HG03575 (cell line): ENCODE measurements around the gene ACTRT3.
"Not testable (repeated sequence)": the region's sequence is repeated elsewhere in the genome, so short reads cannot be mapped to it uniquely, and the experiment has no call there.

Source experiments
- ATAC-seq: cut with Tn5 transposase; IDR thresholded peaks from one replicate; pipeline ENCODE4 v1.9.1; 2021; ENCODE audit not compliant: unreplicated experiment, insufficient number of reproducible peaks, low FRiP score; ENCODE audit errors: extremely low read depth

Gene ACTRT3

DNA sequence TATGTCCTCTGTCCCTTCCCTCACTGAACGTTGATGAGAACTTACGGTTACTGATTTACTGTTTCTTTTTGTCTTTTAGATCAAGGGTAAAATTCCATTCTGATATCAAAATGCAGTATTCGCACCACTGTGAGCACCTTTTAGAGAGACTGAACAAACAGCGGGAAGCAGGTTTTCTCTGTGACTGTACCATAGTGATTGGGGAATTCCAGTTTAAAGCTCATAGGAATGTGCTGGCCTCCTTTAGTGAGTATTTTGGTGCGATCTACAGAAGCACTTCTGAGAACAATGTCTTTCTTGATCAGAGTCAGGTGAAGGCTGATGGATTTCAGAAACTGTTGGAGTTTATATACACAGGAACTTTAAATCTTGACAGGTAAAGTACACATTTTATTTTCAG, 4.8 kb upstream of the ACTRT3 start:
- ATAC-seq: no peak

DNA sequence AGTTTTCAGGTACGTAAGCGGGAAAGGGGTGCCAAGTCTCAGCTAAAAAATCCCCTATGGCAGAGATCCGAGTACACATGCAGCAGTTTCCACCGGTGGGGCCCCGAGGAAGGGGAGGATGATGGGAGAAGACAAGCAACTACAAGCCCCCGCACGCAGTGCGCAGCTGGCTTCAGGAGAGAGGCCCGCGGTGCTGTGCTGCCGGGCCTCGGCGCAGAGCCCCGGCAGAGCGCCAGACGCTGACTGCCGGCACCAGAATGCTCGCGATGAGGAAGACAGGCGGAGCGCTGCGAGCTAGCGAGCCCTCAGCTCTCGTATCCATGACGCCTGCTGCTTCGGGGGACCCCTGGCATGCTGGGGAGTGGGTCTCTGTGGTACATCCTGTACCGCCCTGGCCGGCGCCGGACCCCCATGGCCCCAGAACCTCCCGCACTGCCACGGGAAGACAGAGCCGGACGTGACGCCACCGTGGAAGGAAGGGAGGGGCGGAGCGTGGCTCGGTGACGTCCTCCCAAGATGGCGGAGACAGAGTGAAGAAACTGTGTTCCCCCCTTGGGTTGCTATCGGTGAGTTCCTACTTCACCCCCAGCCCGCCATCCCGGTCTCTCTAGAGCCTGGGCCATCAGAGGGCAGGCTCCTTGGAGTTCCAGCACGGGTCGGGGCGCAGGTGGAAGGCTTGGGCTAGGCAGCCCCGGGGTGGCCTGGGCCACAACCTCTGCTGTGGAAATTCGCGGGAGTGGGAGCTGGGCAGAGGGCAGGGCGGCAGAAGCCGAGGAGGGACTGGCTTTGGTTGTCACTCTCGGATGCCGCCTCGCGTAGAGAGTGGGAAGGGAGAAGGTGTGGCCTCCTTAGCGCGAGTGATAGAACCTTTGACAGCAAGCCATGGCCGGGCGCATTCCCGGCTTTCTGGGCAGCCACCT, 3.8 kb upstream of the ACTRT3 start, which contains the start of gene MYNN:
Gene MYNN, plus strand, starts transcription at position 500 of the 920 bp plus-strand sequence. CDS start 900 bp downstream, outside the sequence.
- peak; percentile 65 for ATAC-seq

DNA sequence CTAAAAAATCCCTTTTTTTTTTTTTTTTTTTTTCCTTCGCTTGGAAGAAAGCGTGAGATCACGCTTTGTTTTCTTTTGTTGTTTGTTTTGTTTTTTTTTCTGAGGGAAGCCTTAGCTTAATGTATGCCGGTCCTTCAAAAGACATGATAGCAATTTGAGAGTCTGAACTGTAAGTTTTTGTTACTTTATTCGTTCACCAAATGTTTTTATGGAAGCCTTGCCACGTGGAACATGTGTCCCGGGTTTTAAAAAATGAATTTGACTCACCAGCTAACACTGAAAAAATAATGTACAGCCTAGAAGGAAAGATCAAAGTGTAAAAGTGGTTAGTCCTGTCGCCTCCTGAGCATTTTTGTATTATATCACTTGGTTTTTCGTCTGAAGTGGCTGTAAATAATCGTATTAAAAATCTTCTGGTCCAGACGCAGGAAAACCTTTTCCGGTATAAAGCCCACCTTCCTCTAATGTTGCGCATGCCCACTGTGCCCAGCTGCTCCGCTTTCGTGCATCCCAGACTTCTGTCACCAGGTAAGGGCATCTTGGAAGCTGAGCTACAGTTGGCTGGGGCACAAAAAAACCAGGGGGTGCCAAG, 3.0 kb upstream of the ACTRT3 start:
- peak; percentile 3 for ATAC-seq

DNA sequence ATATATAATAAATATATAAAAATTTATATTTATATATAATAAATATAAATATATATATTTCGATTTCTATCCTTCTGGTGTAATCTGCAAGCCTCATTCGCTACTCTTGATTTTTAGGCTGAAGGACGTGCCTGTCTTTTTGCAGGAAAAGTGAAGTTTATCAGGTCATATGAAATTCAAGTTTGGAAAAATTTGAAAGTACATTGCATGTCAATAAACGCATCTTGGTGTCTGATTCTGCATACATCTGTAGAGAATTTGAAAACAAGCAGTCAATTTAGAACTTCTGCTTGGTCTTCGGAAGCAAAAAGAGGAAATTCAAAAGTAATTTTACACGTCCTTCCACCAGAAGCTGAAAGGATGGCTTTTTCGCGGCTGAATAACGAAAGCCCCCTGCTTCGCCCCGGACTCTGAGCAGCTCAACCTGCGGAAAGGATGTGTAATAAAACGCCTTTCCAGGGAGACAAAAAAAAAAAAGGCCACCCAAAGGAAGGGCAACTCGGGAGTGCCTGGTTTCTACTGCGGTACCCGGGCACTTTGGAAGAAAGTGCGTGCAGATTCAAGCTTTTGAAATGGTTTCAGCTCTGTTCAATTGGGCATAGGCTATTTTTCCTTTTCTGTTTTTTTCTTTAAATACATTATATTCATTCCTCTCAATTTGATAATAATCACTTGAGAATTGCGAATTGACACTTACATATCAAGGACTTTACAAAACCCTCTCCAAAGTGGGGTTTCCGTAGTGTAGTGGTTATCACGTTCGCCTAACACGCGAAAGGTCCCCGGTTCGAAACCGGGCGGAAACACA, 2.3 kb upstream of the ACTRT3 start:
- no peak for ATAC-seq

DNA sequence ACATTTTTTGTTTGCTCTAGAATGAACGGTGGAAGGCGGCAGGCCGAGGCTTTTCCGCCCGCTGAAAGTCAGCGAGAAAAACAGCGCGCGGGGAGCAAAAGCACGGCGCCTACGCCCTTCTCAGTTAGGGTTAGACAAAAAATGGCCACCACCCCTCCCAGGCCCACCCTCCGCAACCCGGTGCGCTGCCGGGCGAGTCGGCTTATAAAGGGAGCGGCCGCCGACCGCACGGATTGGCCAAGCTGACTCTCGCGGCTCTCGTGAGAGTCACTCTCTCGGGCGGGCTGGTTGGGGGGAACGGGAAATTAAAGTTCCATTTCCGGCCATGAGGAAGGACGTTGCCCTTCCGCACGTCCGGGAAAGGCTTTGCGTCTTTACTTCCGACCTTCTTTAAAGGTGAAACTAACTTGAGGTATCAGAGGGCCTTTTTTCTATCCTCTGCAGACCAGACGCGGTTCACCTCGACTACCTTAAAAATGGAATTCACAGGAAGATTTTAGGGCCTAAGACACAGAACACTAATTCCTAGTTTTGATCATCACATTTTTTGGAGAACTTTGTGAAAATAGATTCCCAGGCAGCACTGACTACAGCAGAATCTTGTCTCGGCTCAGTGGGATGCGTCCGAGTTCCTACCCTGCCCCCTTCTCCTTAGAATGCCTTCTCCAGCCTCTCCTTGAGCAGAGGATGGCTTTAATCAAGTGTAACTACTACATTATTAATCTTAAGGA, 4.3 kb downstream of the ACTRT3 start, which contains the start of gene TERC:
Gene TERC, minus strand, starts transcription at position 179 of the 731 bp plus-strand sequence.
- peak; percentile 26 for ATAC-seq

DNA sequence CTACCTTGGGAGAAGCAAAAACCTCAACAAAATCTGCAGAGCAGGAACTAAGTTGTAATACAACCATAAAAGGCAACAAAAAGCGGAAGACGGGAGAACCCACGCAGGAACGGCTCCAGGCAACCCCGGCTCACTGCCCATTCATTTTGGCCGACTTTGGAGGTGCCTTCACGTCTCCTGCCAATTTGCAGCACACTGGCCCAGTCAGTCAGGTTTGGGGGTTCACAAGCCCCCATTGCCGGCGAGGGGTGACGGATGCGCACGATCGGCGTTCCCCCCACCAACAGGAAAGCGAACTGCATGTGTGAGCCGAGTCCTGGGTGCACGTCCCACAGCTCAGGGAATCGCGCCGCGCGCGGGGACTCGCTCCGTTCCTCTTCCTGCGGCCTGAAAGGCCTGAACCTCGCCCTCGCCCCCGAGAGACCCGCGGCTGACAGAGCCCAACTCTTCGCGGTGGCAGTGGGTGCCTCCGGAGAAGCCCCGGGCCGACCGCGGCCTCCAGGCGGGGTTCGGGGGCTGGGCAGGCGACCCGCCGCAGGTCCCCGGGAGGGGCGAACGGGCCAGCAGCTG, 5.0 kb downstream of the ACTRT3 start:
- ATAC-seq: no peak

DNA sequence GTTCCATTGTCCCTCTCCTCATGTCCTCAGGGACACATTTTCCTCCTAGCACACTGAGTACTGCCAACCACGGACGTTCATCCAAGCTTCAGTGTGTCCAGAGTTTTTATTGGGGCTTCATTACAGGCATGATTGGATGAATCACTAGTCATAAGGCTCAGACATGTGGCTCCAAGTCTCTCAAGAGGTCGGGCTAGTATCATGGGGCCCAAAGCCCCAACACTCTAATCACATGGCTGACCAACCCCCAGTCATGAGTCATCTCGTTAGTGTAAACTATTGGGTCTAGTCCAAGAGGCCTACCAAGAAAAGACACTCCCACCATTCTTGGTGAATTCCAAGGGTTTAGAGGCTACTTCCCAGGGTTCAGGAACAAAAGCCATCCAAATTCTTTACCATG, 8.9 kb downstream of the ACTRT3 start:
- ATAC-seq: no peak

DNA sequence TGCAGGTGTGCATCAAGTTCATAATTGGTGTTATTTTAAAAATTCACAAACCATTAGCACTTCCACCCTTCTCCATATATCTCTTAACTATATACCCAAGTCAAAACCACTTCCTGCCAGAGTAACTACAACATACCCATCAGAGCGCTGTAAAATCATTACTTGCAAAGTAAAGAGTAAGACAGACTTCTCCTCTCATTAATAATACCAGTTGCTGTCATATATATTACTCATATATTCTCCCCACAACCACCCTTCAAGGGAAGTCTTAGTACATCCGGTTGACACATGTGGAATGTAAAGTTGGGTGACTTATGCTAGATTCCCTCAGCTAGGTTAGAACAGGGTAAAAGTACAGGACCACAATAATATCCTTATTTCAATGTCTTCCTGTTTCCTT, 10.1 kb downstream of the ACTRT3 start:
- ATAC-seq: no peak

DNA sequence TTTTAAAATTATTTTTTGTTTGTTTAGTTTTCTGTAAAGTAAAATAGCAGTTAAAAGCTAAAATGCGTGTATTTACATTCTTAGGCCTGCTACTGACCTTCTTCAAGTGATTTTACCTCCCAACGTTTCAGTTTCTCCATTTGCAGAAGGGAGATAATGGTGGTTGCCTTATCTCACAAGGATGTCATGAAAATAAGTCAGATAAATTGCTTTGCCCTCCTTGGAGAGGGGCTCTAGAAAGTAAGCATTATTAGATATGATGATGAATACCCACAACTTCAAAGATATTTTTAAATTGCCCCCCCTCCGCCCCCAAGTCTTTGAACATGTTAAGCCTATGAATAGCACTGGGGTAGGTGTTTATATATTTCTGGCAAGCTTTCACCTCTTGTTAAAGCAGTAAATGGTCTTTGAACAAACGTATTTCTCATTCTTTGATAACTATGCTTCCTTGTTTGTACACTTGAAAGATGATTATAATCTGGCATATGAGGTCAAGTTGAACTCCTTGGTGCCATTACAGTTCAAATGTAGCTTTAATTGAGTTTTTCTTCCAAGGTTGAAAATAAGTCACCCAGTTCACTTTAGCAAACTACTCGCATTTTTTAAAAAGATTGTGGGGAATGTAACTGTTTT, 10.9 kb downstream of the ACTRT3 start:
- ATAC-seq: no peak

DNA sequence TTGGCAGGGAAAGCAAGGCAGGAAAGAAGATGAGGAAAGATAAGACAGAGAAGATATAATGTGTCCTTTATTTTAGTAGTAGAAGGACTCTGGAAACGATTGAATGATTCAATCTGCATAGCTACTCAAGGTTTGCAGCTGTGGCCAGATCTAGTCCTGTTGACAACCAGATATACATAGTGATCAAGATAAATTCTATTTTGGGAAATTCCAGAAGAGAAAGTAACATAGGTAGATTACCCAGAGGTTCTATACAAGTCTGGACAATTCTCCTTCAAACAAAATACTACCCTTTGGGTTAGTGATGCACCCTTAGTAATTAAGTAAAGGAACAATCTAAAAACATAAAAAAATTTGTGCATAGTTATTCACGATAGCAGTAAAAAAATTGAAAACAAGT, 13.9 kb downstream of the ACTRT3 start:
- ATAC-seq: no peak

DNA sequence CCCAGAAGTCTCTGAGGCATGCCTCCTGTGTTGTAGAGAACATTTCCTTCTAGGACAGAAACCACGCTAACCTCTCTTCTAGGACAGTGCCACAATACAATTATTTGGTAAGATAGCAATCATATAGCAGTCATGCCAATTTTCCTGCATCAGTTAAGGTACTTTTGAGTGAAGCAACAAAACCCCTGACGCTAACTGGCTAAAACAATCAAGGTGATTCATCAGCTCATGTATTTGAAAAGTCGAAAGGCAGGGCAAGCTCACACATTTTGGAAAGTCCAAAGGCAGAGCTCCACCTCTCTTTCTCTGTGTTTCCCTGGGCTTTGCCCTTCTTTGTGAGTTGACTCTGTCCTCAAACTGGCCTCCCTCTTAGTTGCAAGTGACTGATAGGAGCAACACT, 14.7 kb downstream of the ACTRT3 start:
- ATAC-seq: no peak

DNA sequence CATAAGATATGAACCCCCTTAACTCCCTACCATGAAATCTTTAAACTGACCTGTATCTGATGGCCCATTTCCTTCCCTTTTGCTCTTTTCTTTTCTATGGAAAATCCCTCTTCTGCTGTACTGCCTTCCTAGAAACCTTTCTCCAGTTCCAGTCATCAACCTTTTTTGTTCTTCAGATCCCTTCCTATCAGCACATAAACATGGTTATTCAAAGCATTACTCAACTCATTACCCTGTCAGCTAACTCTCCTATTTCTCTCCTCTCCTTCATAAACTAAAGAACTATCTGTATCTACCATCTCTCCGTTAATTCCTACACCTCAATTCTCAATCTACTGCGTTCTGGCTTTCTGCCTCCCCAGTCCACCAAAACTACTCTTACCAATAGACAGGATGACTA, 17.5 kb downstream of the ACTRT3 start:
- no peak for ATAC-seq

DNA sequence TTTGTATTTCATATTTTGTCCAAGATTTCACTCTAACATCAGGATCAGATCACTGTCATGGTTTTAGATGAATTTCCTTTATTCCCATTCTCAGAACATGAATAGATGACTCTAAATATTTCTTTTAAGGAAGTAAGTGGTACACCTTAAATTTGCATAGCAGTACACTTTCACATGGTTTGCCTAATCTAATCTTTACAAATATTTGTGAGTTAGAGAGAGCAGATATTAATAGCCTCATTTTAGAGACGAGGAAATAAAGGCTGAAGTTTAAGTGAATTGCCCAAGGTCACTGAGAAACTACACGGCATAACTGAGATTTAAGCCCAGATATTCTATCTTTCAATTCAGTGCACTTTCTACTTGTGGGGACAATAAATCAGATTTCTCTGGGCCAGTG, 18.7 kb downstream of the ACTRT3 start:
- no peak for ATAC-seq

DNA sequence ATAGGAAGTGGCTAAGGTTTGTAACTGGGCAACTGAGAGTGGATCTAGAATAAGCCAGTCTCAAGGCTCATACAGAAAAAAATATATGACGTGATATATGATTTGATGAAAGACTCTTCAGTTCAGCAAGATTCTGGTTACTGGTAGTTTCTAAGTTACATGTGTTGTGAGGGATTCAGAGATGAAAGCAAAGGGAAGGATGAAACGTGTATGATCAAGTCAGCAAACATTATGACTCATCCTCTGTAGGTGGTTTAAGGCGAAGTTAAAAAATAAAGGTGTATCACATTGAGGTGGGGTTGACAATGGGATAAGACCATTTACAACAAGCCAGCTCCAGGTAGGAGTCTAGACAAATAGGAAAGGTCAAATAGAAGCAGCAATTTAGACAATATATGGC, 20.7 kb downstream of the ACTRT3 start:
- no peak for ATAC-seq

DNA sequence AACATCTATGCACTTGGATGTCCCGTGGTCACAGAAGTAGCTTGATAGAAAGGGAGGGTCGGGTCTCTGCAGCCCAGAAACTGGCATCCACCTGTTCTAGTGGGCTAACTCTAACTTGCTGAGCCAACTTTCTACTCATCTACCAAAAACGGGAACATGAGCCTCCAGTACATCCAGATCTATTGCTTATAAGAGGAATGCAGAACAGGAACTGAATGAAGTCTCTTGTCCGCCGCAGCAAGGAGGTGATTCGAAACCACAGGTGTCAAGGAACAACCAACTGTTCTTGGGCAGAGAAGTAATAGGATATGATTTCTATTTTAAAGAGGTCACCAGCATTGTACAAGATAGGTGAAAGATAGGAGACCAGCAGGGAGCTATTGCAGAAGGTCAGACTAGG, 22.4 kb downstream of the ACTRT3 start:
- no peak for ATAC-seq

DNA sequence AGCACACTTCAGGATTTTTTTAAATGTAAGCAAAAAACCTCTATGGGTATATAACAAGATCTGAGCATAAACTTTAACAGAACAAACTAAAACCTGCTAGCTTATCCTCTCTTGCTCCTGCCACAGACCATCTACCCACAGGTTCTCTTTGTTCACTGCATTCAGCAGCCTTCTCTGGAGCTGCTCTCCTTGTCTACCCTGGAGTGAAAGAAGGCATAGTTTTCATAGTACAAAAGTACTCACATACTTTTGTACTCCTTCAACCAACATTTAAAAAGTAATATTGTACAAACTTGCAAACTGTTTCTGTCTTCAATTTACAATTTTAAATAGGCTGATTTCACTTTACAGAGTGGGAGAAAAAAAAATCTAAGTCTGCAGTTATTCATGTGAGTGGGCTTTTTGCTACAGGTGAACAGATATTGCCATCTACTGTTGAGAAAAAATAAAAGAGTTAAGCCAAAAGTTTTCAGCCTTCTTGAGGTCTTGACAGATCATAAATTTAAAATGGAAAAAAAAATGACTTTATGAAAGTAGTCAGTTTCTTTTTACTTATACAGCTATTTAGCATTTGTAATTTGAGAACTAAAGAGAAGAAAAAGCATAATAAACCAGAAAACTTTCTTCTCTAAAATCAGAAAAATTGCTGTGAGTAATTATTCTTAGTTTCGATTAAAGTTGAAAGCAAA, 24.9 kb downstream of the ACTRT3 start:
- ATAC-seq: no peak

DNA sequence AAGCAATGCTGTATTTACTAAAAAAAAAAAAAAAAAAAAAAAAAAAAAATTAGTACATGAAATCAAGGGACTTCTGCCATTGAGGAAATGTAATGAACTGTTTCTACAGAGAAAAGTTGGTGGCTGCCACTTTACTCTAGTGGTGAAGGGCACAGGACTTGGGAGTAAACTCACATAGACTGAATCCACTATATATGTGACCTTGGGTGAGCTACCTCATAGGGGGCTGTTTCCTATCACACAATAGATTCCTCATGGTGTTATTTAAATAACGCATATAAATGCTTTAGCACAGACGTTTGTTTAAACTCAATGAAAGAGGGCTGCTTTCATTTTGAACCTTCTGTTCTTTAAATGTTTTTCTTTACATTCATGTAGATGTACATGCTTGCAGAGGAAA, 30.3 kb downstream of the ACTRT3 start:
- ATAC-seq: no peak

DNA sequence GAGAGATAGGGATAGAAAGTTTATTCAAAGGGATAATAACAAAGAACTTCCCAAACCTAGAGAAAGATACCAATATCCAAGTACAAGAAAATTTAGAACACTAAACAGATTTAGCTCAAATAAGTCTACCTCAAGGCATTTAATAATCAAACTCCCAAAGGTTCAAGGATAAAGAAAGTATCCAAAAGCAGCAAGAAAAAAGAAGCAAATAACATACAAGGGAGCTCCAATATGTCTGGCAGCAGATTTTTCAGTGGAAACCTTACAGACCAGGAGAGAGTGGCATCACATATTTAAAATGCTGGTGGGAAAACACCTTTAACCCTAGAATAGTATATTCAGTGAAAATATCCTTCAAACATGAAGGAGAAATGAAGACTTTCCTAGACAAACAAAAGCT, 37.5 kb downstream of the ACTRT3 start:
- not testable (repeated sequence) for ATAC-seq
